Dendritic cell treated with granulocyte-macrophage colony-stimulating factor and Interleukin-4, amounts not matched to agents 40 ng/mL and 50 ng/mL, for 4 days (primary cell): ENCODE data around the gene TLE2.
"Not testable (repeated sequence)": the region's sequence is repeated elsewhere in the genome, so short reads cannot be mapped to it uniquely, and the experiment has no call there.

Experiments used
- H3K27ac Mint-ChIP-seq: one replicate; pipeline ENCODE4 v1.8.0; 2022; ENCODE audit warnings: mild to moderate bottlenecking, mixed read lengths
- H3K27me3 Mint-ChIP-seq: one replicate; pipeline ENCODE4 v1.8.0; 2022; ENCODE audit warnings: mild to moderate bottlenecking, mixed read lengths
- H3K36me3 Mint-ChIP-seq: one replicate; pipeline ENCODE4 v1.8.0; 2022; ENCODE audit warnings: low read depth, mixed read lengths
- H3K4me1 Mint-ChIP-seq: one replicate; pipeline ENCODE4 v1.8.0; 2022; ENCODE audit warnings: low read depth, mixed read lengths
- H3K4me3 Mint-ChIP-seq: one replicate; pipeline ENCODE4 v1.8.0; 2022; ENCODE audit warnings: mild to moderate bottlenecking, moderate library complexity, mixed read lengths
- H3K9me3 Mint-ChIP-seq: one replicate; pipeline ENCODE4 v1.8.0; 2022; ENCODE audit warnings: mixed read lengths
- intact Hi-C: fragments of 100-400 bp; cut with micrococcal nuclease; formaldehyde crosslinking; loops from one replicate; pipeline ENCODE4 v1.15.0; 2022

Gene TLE2

GRCh38 chr19:2969104-2969504 lies 60.0 kb downstream of the TLE2 start:
- Mint-ChIP-seq H3K9me3 (no peaks in the 10 kb centered on the region), H3K27me3 (peaks cover 30% of the 10 kb centered on the region), H3K4me3 (no peak overlapping the region), H3K27ac (no peak overlapping the region), H3K4me1 (peaks cover 7% of the 10 kb centered on the region), H3K36me3 (no peaks in the 10 kb centered on the region)
- intact Hi-C loops, result no loop called here

- Mint-ChIP-seq H3K27ac (no peak overlapping the region), H3K9me3 (no peaks in the 10 kb centered on the region), H3K36me3 (no peaks in the 10 kb centered on the region), H3K4me3 (no peak overlapping the region), H3K4me1 (peaks cover 5% of the 10 kb centered on the region), H3K27me3 (peaks cover 24% of the 10 kb centered on the region)
- intact Hi-C loops, result no loop called here
Observed at GRCh38 chr19:2967972-2968371, 61.1 kb downstream of the TLE2 start.

- H3K27ac Mint-ChIP-seq, result no peak overlapping the region
- peaks cover 14% of the 10 kb centered on the region for H3K27me3 Mint-ChIP-seq
- no peaks in the 10 kb centered on the region for H3K9me3 Mint-ChIP-seq
- H3K4me1 Mint-ChIP-seq, result peaks cover 5% of the 10 kb centered on the region
- intact Hi-C loops, result no loop called here
- no peak overlapping the region for H3K4me3 Mint-ChIP-seq
- H3K36me3 Mint-ChIP-seq, result no peaks in the 10 kb centered on the region
Observed at GRCh38 chr19:2964874-2965273, 64.2 kb downstream of the TLE2 start.

GRCh38 chr19:2963631-2964030 lies 65.4 kb downstream of the TLE2 start:
- H3K27me3 Mint-ChIP-seq, result peaks cover 13% of the 10 kb centered on the region
- H3K4me1 Mint-ChIP-seq, H3K9me3 Mint-ChIP-seq, H3K27ac Mint-ChIP-seq, intact Hi-C loops, H3K4me3 Mint-ChIP-seq, H3K36me3 Mint-ChIP-seq: not testable (repeated sequence)

GRCh38 chr19:2963122-2963521 lies 66.0 kb downstream of the TLE2 start:
- no peaks in the 10 kb centered on the region for H3K9me3 Mint-ChIP-seq
- no peaks in the 10 kb centered on the region for H3K36me3 Mint-ChIP-seq
- no peaks in the 10 kb centered on the region for H3K4me1 Mint-ChIP-seq
- intact Hi-C loops, result no loop called here
- H3K27me3 Mint-ChIP-seq, result peaks cover 9% of the 10 kb centered on the region
- H3K27ac Mint-ChIP-seq, result no peak overlapping the region
- no peak overlapping the region for H3K4me3 Mint-ChIP-seq

- intact Hi-C loops, result loop anchor here (1.0 kb wide), 1 partner anchor 142 kb away; no protein-coding TSS in a partner anchor
- Mint-ChIP-seq H3K27me3 (peaks cover 12% of the 10 kb centered on the region), H3K9me3 (no peaks in the 10 kb centered on the region), H3K27ac (no peak overlapping the region), H3K4me3 (no peak overlapping the region), H3K36me3 (no peaks in the 10 kb centered on the region), H3K4me1 (no peaks in the 10 kb centered on the region)
Observed at GRCh38 chr19:2962018-2962670, 66.9 kb downstream of the TLE2 start.

- Mint-ChIP-seq H3K36me3 (no peaks in the 10 kb centered on the region), H3K4me3 (no peak overlapping the region), H3K27me3 (peaks cover 11% of the 10 kb centered on the region), H3K9me3 (no peaks in the 10 kb centered on the region), H3K27ac (no peak overlapping the region), H3K4me1 (no peaks in the 10 kb centered on the region)
- intact Hi-C loops, result no loop called here
Observed at GRCh38 chr19:2960120-2960519, 69.0 kb downstream of the TLE2 start.

GRCh38 chr19:2957160-2957559 lies 71.9 kb downstream of the TLE2 start:
- intact Hi-C loops, result no loop called here
- Mint-ChIP-seq H3K27me3 (peaks cover 11% of the 10 kb centered on the region), H3K9me3 (no peaks in the 10 kb centered on the region), H3K36me3 (no peaks in the 10 kb centered on the region), H3K4me1 (no peaks in the 10 kb centered on the region), H3K4me3 (no peak overlapping the region), H3K27ac (no peak overlapping the region)

GRCh38 chr19:2952953-2953481 lies 76.1 kb downstream of the TLE2 start:
- Mint-ChIP-seq H3K36me3 (peaks cover 21% of the 10 kb centered on the region), H3K4me3 (no peak overlapping the region), H3K27ac (no peak overlapping the region), H3K4me1 (peaks cover 11% of the 10 kb centered on the region), H3K27me3 (peaks cover 6% of the 10 kb centered on the region), H3K9me3 (no peaks in the 10 kb centered on the region)
- intact Hi-C loops, result no loop called here

- Mint-ChIP-seq H3K36me3 (peaks cover 30% of the 10 kb centered on the region), H3K27ac (peak overlapping the region; percentile 96), H3K4me1 (peaks cover 11% of the 10 kb centered on the region), H3K4me3 (peak overlapping the region; percentile 98), H3K27me3 (no peaks in the 10 kb centered on the region), H3K9me3 (no peaks in the 10 kb centered on the region)
- intact Hi-C loops, result no loop called here
Observed at GRCh38 chr19:2950286-2951124, 78.6 kb downstream of the TLE2 start.

- peak overlapping the region; percentile 98 for H3K4me3 Mint-ChIP-seq
- H3K36me3 Mint-ChIP-seq, result peaks cover 35% of the 10 kb centered on the region
- peak overlapping the region; percentile 96 for H3K27ac Mint-ChIP-seq
- H3K4me1 Mint-ChIP-seq, result peaks cover 11% of the 10 kb centered on the region
- no peaks in the 10 kb centered on the region for H3K9me3 Mint-ChIP-seq
- intact Hi-C loops, result no loop called here
- no peaks in the 10 kb centered on the region for H3K27me3 Mint-ChIP-seq
Observed at GRCh38 chr19:2949939-2950285, 79.2 kb downstream of the TLE2 start.
